ENCODE measurements around the gene RERG. TPM values are rescaled to one million over a fixed set of nuclear protein-coding genes. Genes with fewer than 3 reads are reported as not detected.

The RERG gene
- total RNA-seq, 1 donor from 2014 or later, result 2.8 TPM

DNA sequence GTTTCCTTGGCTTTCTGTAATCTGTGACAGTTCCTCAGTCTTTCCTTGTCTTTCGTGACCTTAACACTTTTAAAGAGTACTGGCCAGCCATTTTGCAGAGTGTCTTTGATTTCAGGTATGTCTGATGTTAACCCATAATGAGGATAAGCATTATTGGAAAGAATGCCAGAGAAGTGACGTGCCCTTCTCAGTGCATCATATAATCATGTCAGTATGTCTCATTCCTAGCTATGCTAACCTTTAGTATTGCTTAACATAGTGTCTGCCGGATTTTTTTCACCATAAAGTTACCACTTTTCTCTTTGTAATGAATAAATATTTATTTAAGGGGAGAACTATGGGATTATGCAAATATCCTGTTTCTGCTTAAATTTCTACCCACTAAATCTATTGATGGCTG lies 28.5 kb downstream of the RERG start:
- DNase-seq (ENCODE audit: low read depth), result no peak

DNA sequence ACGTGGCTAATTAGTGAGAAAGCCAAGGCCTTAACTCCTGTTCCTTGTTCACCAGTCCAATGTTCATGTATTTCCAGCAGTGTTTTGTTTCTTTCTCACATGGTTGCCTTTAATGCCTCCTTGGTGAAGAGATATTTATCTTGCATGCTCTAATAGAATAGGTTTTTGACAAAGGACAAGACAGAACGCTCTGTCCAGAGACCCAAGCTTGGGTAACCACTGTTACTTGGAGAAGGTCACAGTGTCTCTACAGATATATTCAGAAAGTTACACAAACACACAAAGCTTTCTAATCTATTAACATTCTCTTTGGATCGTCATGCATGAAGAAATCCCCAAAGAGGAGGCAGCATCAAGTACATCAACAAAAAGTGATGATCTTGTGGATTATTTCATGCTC lies 33.1 kb downstream of the RERG start:
- DNase-seq (ENCODE audit: low read depth), result no peak

DNA sequence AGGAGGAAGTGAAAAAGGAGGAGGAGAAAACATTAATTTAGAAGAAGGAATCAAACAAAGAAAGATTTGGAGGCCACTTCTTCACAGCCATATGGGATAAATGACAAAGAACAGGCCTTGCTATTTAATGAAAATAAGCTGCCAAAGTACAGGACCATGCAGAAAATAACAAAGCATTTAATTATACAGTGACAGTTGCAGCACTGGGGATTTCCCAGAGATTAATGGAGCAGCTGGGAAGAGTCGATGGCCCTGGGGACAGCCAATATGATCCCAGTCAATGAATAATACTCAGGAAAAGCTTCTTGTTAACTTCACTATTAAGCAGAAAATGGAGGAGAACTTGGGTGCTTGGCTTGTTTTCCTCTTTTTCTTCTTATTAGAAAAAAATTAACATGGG lies 34.6 kb downstream of the RERG start:
- DNase-seq (ENCODE audit: low read depth), result peak; percentile 64

DNA sequence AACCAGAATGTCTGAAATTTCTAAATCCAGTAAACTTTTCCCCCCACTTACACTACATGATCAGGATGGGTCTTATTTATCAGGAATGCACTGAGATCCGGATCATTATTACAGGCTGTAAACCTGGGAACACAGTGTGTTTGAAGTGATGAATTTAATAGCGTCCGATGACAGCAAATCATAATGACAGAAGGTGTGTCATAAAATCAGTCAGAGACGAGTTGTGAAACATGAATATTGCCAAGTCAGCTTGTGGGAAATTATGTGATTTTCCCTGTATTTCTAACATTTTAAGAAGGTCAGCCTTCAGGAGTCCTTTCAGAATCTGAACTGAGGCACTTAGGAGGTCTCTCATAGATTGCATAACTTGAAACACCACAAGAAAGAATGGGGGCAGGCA lies 36.7 kb downstream of the RERG start:
- no peak for DNase-seq (ENCODE audit: low read depth)

DNA sequence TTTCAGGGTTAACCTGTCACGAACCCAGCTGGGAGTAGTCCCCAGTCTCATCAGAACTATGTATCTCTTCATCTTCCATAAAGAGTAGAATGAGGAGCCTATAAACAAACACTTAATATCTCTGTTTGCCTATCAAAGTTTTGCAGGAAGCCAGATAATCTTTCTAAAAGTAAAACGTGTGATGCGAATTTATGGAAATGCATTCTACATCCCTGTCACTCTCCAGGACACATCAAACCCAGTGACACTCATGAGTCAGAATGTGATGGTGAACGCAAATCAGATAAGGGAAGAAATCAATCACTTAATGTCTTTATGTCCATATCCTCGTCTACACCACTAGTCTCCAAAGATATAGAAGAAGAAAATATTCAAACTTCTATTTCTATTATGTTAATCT lies 37.4 kb downstream of the RERG start:
- no peak for DNase-seq (ENCODE audit: low read depth)

DNA sequence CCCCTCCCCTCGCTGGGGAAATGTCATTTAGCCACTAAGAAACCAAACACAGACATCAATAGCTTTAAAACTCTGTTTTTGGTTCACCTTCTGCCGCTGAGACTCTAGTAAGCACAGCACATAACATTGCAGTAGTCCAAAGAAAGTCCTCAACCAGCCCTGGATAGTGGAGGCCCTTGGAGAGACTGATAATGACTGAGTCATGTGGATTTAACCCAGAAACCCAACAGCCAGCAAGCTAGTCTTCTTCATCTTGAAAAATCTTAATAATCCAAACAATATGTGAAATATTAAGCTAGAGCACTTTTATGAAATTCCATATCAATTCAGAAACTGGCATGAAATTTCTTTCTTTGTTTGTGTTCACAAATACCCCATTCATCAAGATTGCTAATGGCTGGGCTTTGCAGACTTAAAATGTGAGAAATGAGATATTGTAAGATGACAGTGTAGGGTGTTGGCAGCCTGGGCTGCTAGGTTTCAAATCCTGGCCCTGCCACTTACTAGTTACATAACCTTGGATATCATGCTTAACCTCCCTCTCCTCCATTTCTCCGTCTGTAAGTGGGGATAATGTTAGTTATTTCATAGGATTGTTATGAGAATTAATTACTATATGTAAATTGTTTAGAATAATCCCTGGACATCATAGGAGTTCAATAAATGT lies 40.1 kb downstream of the RERG start:
- no peak for DNase-seq (ENCODE audit: low read depth)

DNA sequence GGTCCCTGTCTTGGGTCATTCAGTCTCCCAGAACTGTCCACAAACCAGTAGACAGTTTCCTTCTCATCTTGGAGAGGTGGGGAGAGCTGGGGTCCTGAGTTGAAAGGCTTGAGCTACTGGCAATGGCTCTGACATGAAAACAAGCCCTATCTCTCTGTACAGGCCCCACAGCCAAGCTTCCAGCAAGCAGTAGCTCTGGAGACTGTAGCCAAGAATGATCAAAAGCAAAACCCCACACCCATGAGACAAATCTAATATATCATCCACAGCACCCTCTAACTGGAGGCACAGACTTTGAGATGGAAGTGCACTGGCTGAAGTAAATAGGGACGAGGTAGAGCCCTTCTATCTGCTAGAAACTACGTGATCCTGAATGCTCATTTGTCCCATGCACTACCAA lies 40.9 kb downstream of the RERG start:
- no peak for DNase-seq (ENCODE audit: low read depth)

DNA sequence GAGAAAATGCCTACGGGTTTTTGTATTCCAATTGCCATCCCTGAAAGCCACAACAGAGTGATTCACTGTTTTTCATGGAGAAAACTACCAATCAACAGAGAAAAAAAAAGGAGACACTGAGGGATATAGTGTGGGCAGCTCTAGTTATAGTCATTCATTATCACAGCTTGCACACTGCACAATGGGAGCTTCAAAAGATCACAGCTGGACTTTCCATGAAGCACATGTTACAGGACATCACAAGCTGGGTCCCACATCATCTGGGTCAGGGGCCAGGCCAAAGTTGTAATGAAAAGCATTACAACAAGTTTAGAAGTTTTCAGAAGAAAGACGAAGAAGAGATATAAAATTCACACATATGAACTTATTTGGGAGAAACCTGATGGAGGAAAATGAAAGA lies 41.5 kb downstream of the RERG start:
- no peak for DNase-seq (ENCODE audit: low read depth)

DNA sequence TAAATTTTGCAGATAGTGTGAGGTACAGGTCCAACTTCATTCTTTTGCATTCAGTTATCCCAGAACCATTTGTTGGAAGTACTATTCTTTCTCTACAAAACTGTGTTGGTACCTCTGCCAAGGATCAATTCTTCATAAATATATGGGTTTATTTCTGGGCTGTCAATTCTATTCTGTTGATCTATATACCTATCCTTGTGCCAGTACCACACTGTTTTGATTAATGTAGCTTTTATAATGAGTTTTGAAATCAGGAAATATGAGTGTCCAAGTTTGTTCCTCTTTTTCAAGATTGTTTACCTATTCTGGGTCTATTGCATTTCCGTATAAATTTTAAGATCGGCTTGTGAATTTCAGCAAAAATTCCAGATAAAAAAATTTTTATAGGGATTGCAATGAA lies 48.1 kb downstream of the RERG start:
- DNase-seq (ENCODE audit: low read depth), result no peak

DNA sequence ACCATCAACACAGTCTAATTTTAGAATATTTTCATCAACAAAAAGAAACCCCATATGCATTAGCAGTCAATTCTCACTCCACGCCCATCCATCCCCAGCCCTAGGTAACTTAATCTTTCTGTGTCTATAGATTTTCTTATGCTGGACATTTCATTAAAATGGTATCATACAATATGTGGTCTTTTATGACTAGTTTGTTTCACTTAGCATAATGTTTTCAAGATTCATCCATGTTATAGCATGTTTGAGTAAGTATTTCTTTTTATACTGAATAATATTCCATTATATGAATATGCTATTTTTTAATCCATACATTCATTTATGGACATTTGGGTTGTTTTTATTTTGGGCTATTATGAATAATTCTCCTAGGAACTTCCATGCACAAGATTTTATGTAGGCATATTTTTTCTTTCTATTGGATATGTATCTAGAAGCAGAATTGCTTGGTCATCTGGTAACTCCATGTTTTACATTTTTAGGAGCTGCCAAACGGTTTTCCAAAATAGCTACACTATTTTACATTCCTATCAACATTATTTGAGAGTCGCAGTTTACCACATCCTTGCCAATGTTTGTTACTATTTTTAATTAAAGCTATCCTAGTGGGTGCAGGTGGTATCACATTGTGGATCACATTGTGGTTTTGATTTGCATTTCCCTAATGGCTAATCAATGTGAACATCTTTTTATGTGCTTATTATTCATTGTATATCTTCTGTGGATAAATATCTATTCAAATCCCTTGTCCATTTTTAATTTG lies 49.0 kb downstream of the RERG start:
- DNase-seq (ENCODE audit: low read depth), result no peak

DNA sequence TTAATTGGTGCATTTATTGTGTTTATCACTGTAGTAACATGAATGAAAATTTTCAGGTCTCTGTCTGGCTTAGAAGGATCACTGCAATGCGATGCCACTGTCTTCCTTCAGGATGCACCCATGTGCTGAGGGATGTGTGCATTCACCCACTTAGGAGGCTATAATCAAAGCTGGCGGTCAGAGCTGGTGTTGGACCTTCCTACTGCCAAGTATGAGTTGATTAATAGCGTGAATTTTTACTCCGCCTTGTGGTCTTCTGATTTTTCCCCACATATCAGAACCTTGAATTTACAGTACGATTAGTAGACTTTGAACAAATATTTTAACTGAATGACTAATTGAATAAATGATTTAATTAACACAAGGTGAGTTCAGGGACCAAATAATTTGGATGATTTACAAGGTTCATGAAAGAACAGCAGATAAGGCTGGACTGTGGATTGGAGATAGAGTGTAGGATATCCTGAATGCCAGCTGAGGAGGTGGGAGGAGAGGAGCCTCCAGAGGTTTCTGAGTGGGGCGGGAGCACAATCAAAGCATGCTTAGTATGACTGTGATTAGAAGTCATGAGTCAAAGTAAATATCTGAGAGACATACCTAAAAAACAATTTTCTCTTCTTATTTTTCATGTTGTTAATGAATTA lies 50.1 kb downstream of the RERG start:
- DNase-seq (ENCODE audit: low read depth), result no peak

DNA sequence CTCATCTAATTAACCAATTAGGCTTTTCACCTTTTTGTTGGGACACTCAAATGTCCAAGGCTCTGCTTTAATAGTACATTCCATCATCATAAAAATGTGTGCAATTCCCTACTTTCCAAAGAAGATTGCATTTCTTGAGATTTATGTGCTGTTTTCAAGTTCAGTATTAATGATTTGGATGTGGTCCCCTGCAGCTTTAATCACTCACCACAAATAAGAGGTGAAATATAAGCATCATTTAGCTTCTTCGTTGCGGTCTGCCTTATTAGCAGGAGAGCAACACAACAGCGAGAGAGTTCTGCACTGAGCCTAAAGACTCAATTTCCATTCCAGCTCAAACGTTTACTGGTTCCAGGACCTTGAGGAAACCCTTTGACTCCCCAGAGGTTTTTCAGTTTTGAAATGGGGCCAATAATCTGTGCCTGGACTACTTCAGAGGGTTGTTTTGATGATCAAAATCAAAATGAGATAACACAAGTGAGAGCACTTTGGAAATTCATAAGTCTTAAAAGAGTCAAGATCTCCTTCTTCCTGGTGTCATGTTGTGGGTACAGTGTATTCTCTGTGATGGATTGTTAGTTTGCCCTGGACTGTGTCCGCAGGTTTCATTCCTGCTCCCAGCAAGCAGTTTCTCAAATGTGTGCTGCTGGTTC lies 53.1 kb downstream of the RERG start:
- DNase-seq (ENCODE audit: low read depth), result no peak

DNA sequence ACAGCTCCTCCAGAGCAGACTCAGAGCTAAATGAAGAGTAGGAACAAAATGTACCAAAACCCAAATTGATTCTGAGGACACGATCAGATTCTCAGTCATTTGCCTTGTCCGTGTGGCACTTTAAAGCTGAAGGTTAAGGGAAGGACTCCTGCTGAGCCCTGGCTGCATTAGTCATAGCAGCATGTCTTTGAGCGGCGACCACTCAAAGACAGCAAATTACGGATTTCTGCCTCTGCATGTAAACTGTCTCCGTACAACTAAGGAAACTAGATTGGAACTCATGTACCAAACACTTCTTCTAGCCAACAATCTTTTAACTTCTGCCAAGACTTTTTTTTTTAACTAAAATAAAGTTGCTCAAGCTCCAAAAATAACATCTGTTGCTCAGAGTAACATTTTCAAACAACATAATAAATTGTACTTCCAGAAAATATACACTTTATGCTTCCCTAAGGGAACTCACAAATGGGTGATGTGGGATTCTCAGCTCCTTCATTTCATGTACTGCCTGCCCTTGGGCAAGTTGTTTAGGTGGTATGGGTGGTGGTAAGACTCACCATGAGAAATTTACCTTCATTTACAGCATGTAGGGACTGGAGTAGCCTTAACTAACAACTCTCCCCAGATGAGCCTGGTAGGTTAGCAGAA lies 56.1 kb downstream of the RERG start:
- peak; percentile 41 for DNase-seq (ENCODE audit: low read depth)

DNA sequence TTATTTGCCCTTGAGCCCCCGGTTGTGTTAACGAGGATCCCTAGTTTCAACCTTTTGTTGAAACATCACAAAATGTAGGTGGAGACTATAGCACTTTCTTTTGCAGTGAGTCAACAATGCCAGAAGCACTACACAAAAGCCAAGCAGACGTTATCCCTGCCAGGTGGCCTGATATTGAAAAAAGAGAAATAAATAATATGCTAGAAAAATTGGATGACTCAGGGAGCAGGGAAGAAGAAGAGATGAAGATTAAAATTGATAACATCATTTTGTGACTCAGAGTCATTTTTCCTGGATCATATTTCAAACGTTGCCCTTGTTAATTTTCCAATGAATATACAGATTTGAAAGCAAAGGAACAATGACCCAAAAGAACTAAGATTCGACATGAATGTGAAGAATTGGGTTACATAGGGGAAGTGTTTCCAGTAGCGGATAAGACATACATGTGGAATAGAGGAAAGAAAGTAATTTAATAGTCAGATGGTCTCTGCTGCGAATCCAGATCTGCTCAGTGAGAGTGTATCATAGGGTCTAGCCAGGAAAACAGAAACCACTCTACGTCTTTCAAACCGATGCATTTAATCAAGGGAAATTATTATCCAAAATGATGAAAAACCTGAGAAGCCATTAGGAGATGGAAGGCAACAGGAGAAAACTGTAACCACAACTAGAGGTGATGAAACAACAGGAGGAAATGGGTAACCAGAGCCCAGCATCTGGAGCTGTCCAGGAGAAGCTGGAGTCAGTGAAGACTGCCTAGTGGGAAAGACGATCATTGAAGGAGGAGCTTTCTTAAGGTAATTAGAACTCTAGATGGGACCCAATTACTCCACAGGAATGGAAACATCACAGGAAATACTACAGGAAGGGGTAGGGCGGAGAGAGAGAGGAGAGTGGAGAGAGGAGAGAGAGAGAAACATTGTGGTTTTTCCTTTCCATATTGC lies 57.9 kb downstream of the RERG start:
- DNase-seq (ENCODE audit: low read depth), result peak; percentile 12

DNA sequence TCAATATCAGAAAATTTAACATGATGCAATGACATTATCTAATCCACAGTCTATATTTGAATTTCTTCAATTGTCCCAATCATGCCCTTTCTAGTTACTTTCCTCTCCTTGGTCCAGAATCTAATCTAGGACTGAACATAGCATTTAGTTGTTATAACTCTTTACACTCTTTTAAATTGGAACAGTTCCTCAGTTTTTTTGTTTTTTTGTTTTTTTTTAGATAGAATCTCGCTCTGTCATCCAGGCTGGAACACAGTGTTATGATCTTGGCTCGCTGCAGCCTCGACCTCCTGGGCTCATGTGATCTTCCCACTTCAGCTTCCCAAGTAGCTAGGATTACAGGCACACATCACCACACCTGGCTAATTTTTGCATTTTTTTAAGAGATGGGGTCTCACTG lies 63.1 kb downstream of the RERG start:
- DNase-seq (ENCODE audit: low read depth), result no peak

DNA sequence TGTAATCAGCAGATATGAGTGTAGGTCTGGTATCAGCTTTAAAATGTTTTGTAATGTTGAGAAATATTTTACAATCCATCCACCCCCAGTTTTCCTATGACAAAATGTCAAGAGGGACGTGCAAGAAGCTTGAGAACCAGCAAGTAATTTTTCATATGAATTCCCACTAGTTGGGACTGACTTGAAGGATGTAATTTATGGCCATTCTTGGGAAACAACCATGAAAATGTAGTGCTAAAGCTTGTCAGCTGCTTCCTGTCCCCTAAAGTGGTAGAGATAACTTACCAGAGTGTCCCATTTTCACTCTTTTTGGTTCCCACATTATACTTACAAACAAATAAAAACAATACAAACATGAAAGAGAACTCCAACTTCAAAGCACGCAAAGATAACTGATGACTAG lies 63.9 kb downstream of the RERG start:
- no peak for DNase-seq (ENCODE audit: low read depth)

DNA sequence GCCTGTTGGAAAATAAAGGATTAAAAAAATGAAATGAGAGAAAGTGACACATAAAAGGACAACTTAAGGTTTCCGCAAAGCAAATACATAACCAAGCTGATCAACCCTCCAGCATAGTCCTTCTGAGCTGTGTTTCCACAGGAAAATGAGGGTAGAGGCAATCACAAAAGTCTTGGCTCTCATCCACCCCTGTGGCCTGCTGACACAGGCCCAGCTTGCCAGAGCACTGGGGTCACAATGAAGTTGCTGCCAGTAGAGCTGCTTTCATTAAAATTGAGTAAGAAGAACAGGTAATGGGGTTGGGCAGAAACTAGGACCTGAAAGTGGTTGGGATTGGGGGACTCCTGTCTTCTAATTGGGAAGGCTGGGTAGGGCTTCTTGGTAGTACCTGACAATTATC lies 65.9 kb downstream of the RERG start:
- DNase-seq (ENCODE audit: low read depth), result peak; percentile 41

DNA sequence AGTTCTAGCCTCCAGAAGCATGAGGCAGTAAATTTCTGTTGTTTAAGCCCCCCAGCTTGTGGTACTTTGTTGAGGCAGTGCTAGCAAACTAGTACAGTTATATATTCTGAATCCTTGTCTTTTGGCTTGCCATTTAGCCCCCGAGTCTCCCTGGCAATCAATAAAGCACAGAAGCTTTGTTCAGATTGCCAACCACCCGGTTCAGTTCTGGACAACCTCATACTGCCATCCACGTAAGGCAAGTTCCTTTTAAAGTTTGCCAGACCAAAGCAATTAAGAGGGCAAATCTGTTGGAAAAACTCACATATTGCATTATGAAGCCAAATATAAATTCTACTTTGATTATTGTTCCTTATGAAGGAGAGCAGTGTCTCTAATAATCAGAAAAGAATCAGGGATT lies 67.1 kb downstream of the RERG start:
- no peak for DNase-seq (ENCODE audit: low read depth)

DNA sequence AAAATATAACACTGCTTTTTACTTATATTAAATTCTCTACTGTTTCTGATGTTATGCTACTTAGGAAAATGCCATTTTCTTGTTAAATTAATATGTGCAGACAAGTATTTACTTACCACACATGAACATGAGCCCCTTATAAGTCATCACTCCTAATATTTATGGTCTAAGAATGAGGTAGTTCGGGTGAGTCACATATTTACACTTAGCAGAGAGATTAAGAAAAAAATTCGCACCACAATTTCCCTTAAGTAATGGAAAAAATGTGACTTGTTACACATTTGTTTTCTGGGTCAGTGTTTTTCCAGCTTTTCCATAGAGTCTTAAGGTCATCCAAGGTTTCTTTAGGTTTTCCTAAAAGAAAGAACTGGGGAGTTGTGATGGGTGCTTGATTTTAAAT lies 68.3 kb downstream of the RERG start:
- DNase-seq (ENCODE audit: low read depth), result peak; percentile 43

DNA sequence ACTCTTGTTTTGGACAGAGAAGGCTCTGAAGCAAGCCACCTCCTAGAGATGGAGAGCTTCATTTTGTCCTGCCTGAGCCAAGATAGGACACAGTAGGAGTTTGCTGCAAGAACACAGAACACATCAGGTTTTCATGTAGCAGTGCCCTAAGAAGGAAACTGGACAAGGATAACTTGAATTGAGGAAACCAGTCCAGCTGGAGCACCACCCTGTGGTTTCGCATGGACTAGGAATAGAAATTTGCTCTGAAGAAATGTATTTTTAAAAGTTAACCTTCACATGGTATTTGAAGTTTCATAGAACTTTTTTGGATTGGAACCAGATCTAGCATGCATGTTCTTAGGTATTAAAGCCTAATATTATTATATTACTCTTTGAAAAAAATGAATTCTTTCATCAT lies 68.8 kb downstream of the RERG start:
- peak; percentile 50 for DNase-seq (ENCODE audit: low read depth)

Measured in myocyte (in vitro differentiated cells).